H1 (cell line): ENCODE results near the gene MBOAT1. TPM values are rescaled to one million over a fixed set of nuclear protein-coding genes. Genes with fewer than 3 reads are reported as not detected.

Experiments used
- BCL11A ChIP-seq, 2 experiments: IDR thresholded peaks; one replicate each; pipeline ENCODE4 v1.6.1; 2011; ENCODE audit warnings: low read depth in 2 of 2, low read length in 2 of 2, mild to moderate bottlenecking in 2 of 2
- BRCA1 ChIP-seq: IDR thresholded peaks from 2 replicates; pipeline ENCODE4 v1.6.1; 2012; ENCODE audit warnings: low read depth, low read length, improper control_type of control experiment
- CHD7 ChIP-seq: fragments of 300-600 bp; sonication (generic); IDR thresholded peaks from 2 replicates; pipeline ENCODE4 v1.7.1; 2012; ENCODE audit warnings: low read length, moderate library complexity, mild to moderate bottlenecking, inconsistent platforms; ENCODE audit not compliant: insufficient replicate concordance
- HDAC2 ChIP-seq, 2 experiments: fragments of 300-600 bp in 1 of 2; sonication (generic) in 1 of 2; IDR thresholded peaks; 2 replicates each; pipeline ENCODE4 v1.6.1; 2011 to 2012; ENCODE audit warnings: low read depth in 2 of 2, low read length in 2 of 2, mild to moderate bottlenecking in 2 of 2, moderate library complexity in 2 of 2, borderline replicate concordance in 1 of 2, inconsistent platforms in 1 of 2
- RNF2 ChIP-seq: fragments of 200-900, 300-1000 bp; sonication (generic); IDR thresholded peaks from 2 replicates; pipeline ENCODE4 v1.7.1; 2016; ENCODE audit warnings: borderline replicate concordance, low read depth, mild to moderate bottlenecking, antibody characterized with exemption, low read length; ENCODE audit not compliant: poor library complexity, severe bottlenecking; ENCODE audit errors: missing control alignments
- SP1 ChIP-seq: IDR thresholded peaks from 2 replicates; pipeline ENCODE4 v1.6.1; 2011; ENCODE audit warnings: low read depth, low read length
- SP2 ChIP-seq: IDR thresholded peaks from 2 replicates; pipeline ENCODE4 v1.6.1; 2012; ENCODE audit warnings: mild to moderate bottlenecking, low read length, inconsistent platforms
- polyA plus RNA-seq, 7 experiments: library from polyadenylated mRNA; depleted of rRNA in 3 of 7; stranded (reverse) in 5 of 7; unstranded in 2 of 7; fragments of >200 nt in 5 of 7; fragments of 200-250 nt in 2 of 7; gene quantifications; 1 replicate in 5 of 7; 2 replicates in 1 of 7; 4 replicates in 1 of 7; pipeline versions ENCODE4 v1.2.1 to v1.2.3, GENCODE V29; 2011 to 2013; ENCODE audit warnings: missing spikeins in 2 of 7, mixed read lengths in 2 of 7
- total RNA-seq: library from RNA; stranded (reverse); fragmentation: NEBNext Ultra II Directional; extraction: Animal tissue kit (Norgen Biotek cat#: 25700); gene quantifications from 2 replicates; pipeline ENCODE4 v1.2.1, GENCODE V29; 2021

Gene MBOAT1
- total and polyA plus RNA-seq, 2 of the 8 experiments (the other 6 are each of a cell fraction or from before 2014, with no cell fraction given): 4.9 to 19.5 TPM

- TF ChIP-seq RNF2 (no peak), BRCA1 (no peak), SP1 (no peak), SP2 (no peak), CHD7 (no peak), BCL11A (IDR thresholded peaks at IDR 0.05; ENCODE audit: low read depth in 2 of 2, low read length in 2 of 2) (no peak), HDAC2 (IDR thresholded peaks at IDR 0.05; ENCODE audit: borderline replicate concordance in 1 of 2, low read depth in 2 of 2, low read length in 2 of 2) (no peak)
- TF ChIP-seq, all 59 proteins: peak for 0
Measured at GRCh38 chr6:20086992-20087391, 125.3 kb downstream of the MBOAT1 start (continued).
